ENCODE measurements around the gene TIMMDC1. TPM values are rescaled to one million over a fixed set of nuclear protein-coding genes. Genes with fewer than 3 reads are reported as not detected.

TIMMDC1 gene
- total and polyA plus RNA-seq, 2 of the 4 experiments (the other 2 are of a cell fraction) = 52.5 to 56.6 TPM

GRCh38 chr3:119536757-119537156, 38.4 kb downstream of the TIMMDC1 start:
- Histone ChIP-seq H3K27me3 (ENCODE audit: control insufficient read depth, insufficient read depth, low read length) (no peaks in the 10 kb centered on the region; the same call in 1 of the 2 replicates), H3K14ac (replicated peaks; ENCODE audit: low read depth, low read length) (no peak overlapping the region), H3K36me3 (ENCODE audit: control insufficient read depth, insufficient read depth, low read length) (no peaks in the 10 kb centered on the region), H2AK9ac (replicated peaks; ENCODE audit: low read depth, low read length, poor library complexity) (no peak overlapping the region), H3K18ac (ENCODE audit: low read depth, low read length) (no peak overlapping the region), H2BK120ac (ENCODE audit: low read depth, low read length) (no peak overlapping the region), H4K20me1 (ENCODE audit: insufficient read depth, low read length) (no peaks in the 10 kb centered on the region), H4K8ac (ENCODE audit: low read depth in 2 of 2, low read length in 2 of 2) (no peak overlapping the region), H3K56ac (ENCODE audit: extremely low read depth, insufficient read depth, low read length) (no peak overlapping the region), H3K4me2 (ENCODE audit: low read depth, low read length) (no peak overlapping the region), H2AFZ (replicated peaks; ENCODE audit: low read length, poor library complexity) (no peak overlapping the region), H3K79me1 (ENCODE audit: low read depth in 1 of 2, low read length in 2 of 2) (no peaks in the 10 kb centered on the region), H4K5ac (ENCODE audit: low read depth, low read length) (no peak overlapping the region), H3K23ac (ENCODE audit: low read depth, low read length) (no peak overlapping the region), H3K4me3 (ENCODE audit: insufficient read depth, low read depth, low read length) (no peak overlapping the region), H3K9me1 (ENCODE audit: insufficient read depth, low read length) (peaks cover 2% of the 10 kb centered on the region; the same call in 1 of the 2 replicates), H3K4ac (ENCODE audit: low read depth, low read length) (no peak overlapping the region), H2AK5ac (ENCODE audit: low read depth, low read length) (no peak overlapping the region), H3K9me3 (ENCODE audit: control insufficient read depth, insufficient read depth, low read length) (no peaks in the 10 kb centered on the region), H2BK20ac (ENCODE audit: low read depth, low read length) (no peak overlapping the region), H3K27ac (ENCODE audit: insufficient read depth, low read length) (no peak overlapping the region), H3K9ac (ENCODE audit: low read depth, low read length) (no peak overlapping the region), H3K4me1 (ENCODE audit: control insufficient read depth, insufficient read depth, low read length) (no peaks in the 10 kb centered on the region), H2BK5ac (ENCODE audit: low read depth, low read length, poor library complexity, severe bottlenecking) (no peak overlapping the region), H4K91ac (ENCODE audit: insufficient read depth, low read depth, low read length) (no peak overlapping the region), H2BK15ac (ENCODE audit: low read depth, low read length) (no peak overlapping the region)
- ChIA-PET CTCF (no interaction called here), POLR2A (ENCODE audit: unreplicated experiment) (no interaction called here)
- DNase-seq (no peak), ATAC-seq (ENCODE audit: low read depth) (no peak)
- no CpG with 5 or more reads among the region's 4 CpGs for WGBS, 2 experiments (ENCODE audit: extremely low coverage in 2 of 2, insufficient read length in 1 of 2)
- in situ Hi-C loops (cut with MboI; ENCODE audit: low sequenced_read_pairs) (no loop called here), intact Hi-C loops (cut with micrococcal nuclease) (no loop called here), dilution Hi-C loops (cut with HindIII; ENCODE audit: low sequenced_read_pairs, unreplicated experiment) (no loop called here)
- TF ChIP-seq POLR2A (IDR thresholded peaks at IDR 0.05; ENCODE audit: low read depth, low read length) (no peak), NFE2L2 (IDR thresholded peaks at IDR 0.05; ENCODE audit: low read depth, low read length) (no peak), ELK1 (IDR thresholded peaks at IDR 0.05; ENCODE audit: borderline replicate concordance, low read depth, low read length) (no peak), BHLHE40 (IDR thresholded peaks at IDR 0.05; ENCODE audit: low read depth, low read length) (no peak), CHD1 (IDR thresholded peaks at IDR 0.05; ENCODE audit: low read depth, low read length) (no peak), FOS (IDR thresholded peaks at IDR 0.05; ENCODE audit: low read depth, low read length) (no peak), CTCF (conservative IDR thresholded peaks at IDR 0.05; ENCODE audit: low read depth, low read length) (no peak), CEBPB (IDR thresholded peaks at IDR 0.05; ENCODE audit: low read depth, low read length) (no peak)
- no TSS peak for BruUV-seq (replicated peaks)

Measured in IMR-90 (cell line).